Colon (tissue), 2 donors: Measurements from ENCODE around the gene MRPL11.
"Not testable (repeated sequence)": the region's sequence is repeated elsewhere in the genome, so short reads cannot be mapped to it uniquely, and the experiment has no call there.

Experiments
- FAIRE-seq: peaks from 2 replicates; lab custom pipeline; 2012; peaks lifted over from hg19 to GRCh38; lab: Jason Lieb, UNC
- donor health status: control.
- donor health status: control.

Gene MRPL11

DNA sequence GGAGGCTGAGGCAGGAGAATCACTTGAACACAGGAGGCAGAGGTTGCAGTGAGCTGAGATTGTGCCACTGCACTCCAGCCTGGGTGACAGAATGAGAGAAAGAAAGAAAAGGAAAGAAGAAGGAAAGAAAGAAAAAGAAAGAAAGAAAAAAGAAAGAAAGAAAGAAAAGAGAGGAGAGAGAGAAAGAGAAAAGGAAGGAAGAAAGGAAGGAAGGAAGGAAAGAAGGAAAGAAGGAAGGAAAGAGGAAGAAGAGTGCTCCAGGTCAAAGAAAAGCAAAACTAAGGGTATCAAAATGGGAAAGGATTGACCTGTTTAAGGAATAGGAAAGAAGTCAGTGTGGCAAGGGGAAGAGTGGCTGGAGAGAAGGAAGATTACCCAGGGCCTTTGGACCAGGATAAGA lies 7.4 kb downstream of the MRPL11 start:
- FAIRE-seq = not testable (repeated sequence)

DNA sequence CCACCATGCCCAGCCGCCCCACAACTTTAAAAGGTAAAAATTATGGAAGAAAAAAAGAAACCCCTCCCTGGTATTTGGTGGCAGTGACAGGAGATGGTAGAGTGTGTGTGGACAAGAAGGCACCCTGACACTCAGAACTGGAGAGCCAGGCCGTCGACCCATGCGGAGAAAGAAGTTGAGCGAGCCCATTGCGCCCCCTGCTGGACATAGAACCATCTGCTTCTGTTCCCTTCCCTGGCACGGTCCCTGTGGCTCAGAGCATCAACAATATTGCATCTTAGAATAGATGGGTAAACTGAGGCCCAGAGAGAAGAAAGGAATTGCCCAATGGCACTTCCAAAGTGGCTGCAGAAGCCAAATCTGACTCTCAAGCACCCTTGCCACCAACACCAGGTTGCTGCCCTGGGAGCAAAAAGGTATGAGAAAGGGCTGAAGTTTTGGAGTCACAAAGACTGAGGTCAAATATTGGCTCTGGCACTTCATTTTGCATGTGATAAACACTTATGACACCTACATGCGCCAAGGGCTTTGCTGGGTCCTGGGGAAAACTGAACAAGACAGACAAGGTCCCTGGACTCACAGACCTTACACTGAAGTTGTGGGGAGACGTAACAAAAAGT lies 8.6 kb downstream of the MRPL11 start:
- no peak for FAIRE-seq

DNA sequence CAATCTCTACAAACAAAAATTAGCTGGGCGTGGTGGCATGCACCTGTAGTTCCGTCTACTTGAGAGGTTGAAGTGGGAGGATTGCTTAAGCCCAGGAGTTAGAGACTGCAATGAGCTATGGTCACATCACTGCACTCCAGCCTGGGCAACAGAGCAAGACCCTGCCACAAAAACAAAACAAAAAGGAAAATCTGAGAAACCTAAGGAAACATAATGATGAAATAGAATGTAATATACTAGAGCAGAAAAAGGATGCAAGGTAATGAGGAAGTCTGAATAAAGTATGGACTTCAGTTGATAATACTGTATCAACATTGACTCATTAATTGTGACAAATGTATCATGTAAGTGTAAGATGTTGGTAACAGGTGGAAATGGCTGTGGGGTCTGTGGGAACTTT lies 9.7 kb downstream of the MRPL11 start:
- FAIRE-seq = no peak

DNA sequence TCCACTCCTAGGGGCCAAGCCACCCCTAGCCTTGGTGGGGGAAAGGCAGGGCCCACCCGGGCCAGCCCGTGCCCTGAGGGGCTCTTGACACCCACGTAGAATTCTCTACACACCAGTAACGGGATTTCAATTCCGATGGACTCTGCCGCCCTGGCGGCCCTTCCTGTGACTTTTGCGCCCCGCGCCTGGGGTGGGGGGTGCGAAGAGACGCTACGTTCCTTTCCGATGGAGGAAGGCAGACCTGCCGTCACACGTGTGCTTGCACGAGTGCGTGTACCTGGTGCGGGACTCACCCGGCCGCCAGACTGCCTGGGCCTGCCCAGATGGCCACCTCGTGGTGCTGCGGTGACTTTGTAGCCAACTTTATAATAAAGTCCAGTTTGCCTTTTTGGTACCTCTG lies 12.3 kb downstream of the MRPL11 start:
- no peak for FAIRE-seq

DNA sequence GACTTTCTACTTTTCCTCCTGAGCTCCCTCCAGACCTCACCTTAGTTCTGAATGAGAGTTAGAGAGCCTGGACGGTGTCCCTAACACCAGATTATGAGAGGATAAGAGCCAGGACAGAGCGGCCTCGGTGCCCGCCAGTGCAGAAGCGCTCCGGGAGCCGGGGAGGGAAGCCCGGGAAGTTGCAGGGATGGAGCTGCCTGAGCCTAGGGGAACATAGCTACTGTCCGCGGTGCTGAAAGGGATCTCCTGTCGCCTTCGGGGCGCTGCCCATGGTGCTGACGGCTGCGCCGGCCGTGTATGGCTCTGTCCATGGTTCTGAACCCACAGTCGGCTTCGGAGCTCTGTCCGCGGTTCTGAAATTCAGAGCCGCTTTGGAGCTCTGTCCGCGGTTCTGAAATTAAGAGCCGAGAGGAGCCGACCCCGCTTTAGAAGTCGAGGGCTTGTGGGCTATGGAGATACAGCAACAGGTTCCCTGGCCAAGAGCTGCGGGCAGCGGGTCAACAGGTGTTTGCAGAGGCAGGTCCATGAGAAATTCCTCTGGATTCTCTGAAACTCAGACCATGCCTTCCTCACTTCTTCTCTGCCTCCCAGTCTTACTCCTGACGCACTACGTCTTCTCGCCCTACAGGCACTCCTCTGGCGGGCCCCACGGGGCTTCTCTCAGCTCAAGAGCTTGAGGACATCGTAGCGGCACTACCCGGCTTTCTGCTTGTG lies 17.0 kb downstream of the MRPL11 start:
- no peak for FAIRE-seq

DNA sequence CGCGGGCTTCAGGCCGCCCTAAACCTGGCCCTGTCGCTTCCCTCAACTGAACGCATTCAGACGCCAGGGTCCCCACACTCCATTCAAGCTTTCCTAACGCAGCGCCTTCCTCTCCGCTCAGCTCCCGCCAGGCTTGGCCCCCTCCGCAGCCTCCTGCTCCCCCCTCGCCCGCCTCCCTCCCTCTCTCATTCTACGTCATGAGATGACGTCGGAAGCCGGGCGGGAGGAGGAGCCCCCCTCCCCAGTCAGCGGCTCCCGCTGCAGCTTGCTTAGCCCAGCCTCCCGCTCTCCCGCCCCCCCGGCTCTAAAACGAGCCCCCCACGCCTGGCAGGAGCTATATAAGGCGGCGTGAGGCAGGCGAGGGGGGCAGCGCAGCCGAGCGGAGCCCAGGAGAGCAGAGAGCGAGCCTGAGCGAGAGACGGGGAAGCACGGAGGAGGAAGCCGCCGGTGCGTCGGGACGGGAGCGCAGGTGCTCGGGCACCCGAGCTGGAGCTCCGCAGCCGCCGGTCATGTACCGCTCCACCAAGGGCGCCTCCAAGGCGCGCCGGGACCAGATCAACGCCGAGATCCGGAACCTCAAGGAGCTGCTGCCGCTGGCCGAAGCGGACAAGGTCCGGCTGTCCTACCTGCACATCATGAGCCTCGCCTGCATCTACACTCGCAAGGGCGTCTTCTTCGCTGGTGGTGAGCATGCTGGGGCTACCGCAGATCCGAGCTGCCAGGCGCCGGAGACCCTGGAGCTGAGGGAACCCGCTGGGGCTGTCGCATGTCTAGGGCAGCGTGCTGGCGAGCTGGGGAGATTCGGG lies 17.8 kb downstream of the MRPL11 start, which contains the start of gene NPAS4:
Gene NPAS4, plus strand, starts transcription at position 365 of the 806 bp plus-strand sequence. Its CDS starts 145 bp downstream, at position 510.
- FAIRE-seq = no peak

DNA sequence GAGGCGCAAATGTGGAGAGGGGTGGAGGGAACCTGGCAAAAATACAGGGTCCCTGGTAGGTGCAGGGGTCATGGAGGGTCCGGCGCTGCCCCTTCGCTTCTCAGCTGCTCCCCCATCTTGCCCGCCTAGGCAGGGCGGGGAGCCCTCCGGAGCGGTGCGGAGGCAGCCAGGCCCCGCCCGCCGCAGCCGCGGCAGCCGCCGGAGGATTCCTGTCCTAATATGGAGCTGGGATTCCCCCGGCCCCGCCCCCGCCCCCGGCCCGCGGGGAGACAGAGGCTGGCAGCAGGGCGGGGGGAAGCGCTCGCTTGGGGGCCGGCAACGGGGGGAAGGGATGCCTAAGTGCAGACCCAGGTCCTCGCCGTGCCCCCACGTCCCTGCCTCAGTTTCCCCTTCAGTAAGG lies 18.8 kb downstream of the MRPL11 start:
- no peak for FAIRE-seq

DNA sequence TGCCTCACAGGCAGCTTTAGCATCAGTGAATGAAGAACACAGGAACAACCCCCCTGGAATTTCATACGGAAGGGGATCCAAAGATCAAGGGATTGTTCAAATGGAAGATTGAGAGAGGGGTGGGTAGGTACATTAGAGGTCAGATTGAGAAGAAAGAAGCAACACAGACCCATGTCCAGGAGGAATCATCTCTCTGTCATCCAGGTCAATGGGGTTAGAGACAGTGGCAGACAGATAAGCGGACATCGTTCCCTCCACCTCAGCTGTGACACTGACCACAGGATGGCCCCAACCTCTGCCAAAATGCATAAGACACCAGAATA lies 19.7 kb downstream of the MRPL11 start:
- FAIRE-seq = no peak

DNA sequence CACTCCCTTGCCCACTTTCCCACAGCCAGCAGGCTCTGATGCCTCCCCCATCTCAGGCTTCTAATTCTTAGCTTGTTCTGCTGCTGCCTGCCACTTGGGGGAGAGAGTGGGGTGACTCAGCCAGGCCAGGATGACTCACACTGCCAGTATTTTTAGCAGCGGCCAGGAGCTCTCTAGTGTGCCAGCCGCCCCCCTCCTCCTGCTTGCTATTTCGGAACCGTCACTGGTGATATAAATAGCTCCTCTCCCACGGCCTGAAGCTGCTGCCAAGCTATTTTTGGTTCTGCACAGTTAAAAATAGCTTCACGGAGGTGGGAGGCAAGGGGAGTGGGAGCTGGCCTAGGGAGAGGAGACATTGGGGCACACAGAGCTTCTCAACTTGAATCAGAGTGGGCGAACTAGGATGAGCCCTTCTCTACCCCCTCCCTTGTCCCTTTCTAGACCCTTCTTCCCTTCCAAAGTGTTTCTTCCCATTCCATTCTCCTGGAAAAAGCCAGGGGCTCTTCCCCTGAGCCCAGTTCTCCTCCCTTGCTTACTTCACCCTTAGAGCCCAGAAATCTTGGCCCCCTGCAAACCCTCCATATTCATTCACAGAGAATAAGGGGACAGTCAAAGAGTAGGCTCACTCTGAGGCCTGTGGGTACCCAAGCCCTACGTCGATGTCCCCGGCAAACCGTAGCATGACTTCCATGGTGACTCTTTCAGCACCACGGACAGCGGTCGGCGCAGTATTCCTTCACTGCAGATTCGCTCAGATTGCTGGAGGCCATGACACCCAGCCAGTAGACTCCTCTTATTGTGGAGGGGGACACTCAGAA lies 20.3 kb downstream of the MRPL11 start:
- FAIRE-seq = no peak

DNA sequence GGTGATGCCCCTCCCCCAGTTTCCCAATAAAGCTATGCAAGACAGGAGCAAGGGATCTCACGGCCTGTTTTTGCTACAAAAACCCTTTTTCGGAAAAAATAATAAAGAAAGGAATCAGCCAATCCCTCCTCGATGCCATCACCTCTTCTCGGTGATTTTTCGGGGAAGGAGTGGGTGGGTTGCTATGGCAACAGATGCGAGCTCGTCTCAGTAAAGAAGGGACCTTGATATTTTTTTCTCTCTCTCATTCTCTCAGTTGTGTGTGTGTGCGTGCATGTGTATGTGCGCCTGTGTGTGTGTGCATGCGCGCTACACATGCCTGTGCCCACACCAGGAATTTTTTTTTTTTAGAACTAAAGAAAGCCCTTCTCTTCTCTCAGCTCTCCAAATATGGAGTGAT lies 21.6 kb downstream of the MRPL11 start:
- no peak for FAIRE-seq

DNA sequence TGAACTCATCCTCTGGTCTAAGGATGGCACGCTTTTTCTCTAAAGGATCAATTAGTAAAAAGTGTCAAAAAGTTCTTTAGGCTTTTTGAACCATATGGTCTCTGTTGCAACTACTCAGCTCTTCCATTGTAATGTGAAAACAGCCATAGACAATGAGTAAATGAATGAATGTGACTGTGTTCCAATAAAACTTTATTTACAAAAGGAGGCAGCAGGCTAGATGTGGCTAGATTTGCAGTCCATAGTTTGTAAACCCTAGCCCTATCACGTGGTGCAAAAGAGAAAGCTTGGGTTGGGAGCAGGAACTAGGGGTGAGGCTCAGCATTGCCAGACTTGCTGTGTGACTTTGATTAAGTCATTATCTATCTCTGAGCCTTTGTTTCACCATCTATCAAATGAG lies 23.2 kb downstream of the MRPL11 start:
- no peak for FAIRE-seq

DNA sequence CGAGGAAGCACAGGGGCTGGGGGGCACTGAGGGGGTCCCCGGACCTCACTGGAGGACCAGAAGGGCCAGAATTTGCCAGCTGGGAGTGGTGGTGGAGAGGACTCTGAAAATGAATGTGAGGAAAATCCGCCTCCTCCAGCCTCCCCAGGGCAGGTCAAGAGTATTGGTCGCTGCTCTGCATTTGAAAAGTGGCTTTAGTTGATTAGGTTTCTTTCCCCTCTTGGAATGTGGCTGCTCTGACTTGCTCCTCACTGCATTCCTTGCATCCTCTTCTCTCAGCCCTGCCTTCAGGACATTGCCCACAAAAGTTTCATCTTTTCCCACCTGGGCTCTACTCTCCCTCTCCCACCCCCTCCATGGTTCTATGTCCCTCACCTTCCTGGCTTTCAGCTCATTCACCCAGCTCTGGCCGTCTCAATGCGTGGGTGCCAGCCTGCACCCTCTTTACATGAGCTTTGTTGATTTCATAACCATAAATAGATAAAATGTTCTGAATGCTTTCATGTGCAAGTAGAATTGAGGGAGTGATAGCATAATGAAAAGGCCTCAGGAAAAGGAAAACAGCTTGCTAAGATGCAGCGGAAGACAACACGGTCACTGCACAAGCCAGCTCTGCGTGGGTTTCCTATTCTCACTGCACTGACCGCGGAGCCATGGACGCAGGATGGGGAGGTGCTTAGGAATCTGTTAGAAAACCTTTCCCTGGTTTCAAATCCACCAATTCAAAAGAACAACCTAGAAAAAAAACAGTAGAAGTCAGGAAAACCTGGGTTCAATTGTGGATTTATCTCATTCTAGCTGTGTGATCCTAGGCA lies 24.3 kb downstream of the MRPL11 start:
- no peak for FAIRE-seq

DNA sequence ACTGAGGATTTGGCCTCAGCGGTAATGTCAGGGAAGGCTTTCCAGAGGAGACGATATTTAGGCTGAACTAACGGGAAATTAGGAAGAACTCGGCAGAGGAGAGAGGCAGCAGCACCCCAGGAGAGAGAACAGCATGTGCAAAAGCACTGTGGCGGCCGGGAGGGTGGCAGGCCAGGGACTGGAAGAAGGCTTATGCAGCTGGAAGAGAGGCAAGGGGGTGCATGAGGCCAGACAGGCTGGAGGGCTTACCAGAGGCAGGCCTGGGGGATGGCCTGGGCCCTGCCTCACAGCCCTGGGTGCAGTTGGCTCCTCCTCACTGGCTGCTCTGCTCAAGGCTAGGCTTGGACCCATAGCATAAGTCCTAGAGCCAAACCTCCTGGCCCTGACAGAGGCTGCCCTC lies 25.5 kb downstream of the MRPL11 start:
- no peak for FAIRE-seq

DNA sequence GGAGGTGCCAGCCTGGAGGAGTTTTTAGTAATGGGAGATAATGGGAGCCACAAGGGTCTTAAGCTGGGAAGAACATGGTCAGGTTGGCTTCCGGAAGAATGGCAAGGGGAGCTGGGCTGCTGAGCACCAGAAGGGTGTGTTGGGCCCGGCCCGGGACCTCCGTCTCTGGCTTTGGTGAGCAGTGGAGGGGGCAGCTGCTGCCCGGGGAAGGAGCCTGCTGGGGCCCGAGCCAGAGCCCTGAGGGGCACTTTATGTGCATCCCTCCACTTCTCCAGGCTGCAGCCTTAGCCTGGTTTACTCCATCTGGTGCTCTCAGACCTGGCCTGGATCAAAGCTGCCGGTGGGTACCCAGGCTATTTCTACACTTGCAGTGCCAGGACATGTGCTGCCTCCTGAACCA lies 26.5 kb downstream of the MRPL11 start:
- no peak for FAIRE-seq

DNA sequence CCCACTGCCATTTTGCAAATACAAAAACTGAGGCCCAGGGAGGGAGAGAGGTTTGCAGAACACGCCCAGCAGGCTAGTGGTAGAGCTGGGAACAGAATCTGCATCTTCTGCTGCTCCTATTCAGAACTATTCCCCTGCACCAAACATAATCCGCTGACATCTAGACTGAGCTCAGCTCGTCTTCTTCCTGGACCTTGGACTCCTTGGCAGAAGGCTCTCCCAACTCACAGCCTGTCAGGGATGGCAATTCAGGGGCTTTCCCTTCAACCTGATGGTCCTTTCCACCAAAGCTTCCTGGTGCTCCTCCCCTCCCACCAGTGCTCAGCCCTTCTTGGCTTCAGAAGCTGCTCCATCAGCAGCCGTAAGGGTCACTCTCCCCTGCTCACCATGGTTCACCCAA lies 27.3 kb downstream of the MRPL11 start:
- no peak for FAIRE-seq

DNA sequence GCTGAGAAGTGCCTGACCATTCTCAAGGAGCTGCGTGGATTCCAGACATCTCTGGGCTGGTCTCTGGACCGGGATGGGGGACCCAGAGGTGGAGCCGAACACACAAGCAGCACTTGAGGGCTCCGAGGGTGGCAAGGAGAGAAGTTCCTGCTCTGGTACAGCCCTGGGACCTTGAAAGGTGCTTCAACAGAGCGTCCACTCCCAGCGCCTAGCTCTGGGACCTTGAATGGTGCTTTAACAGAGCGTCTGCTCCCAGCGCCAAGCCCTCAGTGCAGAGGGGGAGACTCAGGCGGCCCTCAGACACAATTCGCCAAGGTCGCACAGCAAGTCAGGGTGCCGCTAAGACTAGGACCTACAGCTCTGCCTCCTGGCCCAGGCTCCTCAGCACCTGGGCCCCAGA lies 28.5 kb downstream of the MRPL11 start:
- no peak for FAIRE-seq

DNA sequence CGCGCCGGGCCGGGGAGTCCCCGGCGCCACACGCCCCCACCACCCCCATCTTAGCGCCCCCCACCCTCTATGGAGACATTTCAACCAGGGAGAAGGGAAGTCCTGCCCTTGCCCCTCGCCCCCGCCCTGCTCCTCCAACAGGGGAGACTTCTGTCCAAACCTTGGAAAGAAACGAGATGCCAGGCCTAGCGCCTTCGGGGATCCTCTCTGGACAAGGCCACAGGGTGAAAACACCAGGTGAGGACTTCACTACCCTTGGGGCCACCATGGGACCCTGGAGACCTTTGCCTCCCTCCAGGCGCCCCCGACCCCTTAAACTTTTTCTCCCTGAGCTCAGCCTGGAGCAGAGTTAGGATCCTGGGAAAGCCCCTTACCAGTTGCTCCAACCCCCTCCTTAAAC lies 29.4 kb downstream of the MRPL11 start:
- FAIRE-seq = no peak

DNA sequence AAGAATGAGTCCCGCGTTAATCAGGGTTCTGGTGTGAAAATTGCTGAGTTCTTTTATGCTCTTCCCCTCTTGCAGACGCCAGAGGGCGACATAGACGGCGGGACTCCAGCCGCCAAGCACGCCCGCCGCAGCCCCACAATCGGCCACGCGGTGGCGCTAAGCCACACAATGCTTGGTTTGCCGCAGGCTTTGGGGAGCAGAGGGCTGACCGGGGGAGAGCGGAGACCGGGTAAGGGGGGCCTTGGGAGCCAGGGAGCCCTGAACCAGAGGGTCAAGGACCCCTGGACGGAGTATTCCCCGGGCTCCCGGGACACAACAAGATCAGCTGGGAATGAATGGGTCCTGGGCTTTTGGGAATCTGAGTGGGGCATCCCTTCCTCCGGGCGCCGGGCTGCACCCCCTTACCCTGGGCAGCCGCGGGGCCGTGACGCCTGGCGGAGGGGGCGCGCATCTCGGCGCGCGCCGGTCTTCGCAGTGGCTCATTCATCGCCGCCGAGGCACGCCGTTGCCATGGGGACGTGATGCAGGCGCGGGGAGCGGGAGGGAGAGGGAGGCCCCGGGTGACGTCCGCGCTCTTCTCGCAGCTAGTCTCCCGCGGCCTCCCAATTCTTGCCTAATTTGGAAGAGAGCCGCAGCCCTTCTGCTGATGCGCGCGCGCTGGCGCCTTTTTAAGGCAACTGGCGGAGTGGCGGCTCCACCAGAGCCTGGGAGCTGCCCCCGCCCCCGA lies 30.0 kb downstream of the MRPL11 start:
- FAIRE-seq = no peak

DNA sequence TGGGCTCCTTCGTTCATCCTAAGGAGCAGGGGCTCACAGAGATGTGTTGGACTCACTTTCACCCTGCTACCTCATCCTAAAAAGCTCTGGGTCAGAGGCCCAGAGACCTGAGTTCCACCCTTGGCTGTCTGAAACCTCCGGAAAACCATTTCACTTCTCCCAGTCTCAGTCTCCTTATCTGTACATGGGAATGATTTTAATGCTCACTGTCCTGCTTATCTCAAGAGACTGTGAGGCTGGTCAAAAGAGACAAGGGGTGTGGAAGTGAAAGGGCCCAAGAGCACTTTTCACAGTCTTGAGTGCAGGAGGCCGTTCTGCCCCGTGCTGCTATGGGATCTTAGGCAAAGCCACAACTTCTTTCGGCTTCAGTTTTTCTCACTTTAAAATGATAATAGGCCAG lies 31.0 kb downstream of the MRPL11 start:
- FAIRE-seq = no peak

DNA sequence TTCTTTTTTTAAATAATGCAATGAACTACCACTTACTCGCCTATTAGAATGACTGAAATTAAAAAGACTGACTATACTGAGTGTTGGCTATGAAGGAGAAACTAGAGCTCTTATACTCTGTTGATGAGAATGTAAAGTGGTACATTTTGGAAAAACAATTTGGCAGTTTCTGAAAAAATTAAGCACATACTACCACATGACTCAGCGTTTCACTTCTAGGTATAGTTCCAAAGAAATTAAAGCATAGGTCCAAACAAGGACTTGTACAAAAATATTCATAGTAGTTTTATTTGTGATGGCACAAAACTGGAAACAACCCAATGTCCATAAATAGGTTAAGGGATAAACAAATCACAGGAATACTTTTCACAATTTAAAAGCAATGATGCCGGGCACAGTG lies 44.7 kb downstream of the MRPL11 start:
- FAIRE-seq = no peak

DNA sequence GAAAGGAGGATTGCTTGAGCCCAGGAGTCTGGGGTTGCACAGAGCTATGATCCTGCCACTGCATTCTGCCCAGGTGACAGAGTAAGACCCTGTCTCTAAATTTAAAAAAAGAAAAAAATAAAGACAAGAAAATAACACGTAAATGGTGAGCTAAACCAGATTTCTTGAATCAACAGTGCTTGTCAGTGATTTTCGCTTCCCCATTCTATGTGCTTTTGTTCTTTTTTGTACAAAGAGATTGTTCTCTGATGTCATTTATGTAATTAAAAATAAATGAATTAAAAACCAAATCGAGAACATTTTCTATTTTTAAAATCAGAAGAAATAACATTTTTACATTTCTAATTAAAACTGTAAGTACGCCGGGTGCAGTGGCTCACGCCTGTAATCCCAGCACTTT lies 47.3 kb downstream of the MRPL11 start:
- FAIRE-seq = no peak
